Activated CD8-positive, alpha-beta T cell treated with anti-CD3 and anti-CD28 coated beads for 36 hours (primary cell): ENCODE measurements around the gene FGD3. TPM values are rescaled to one million over a fixed set of nuclear protein-coding genes. Genes with fewer than 3 reads are reported as not detected.

Source experiments
- ATAC-seq: fragments of 200-7000 bp; cut with Tn5 transposase; one replicate; pipeline ENCODE4 v1.10.0; 2021; ENCODE audit warnings: mild to moderate bottlenecking, moderate library complexity
- CTCF ChIA-PET: fragments of 350-600 bp; sonication (Branson Sonifier 250); formaldehyde crosslinking; loops from one replicate; lab custom pipeline; 2021; ENCODE audit warnings: antibody characterized with exemption; lab: Charles Lee
- POLR2A ChIA-PET: fragments of 350-600 bp; sonication (Branson Sonifier 250); formaldehyde crosslinking; loops from one replicate; lab custom pipeline; 2021; ENCODE audit warnings: antibody characterized with exemption; lab: Charles Lee
- DNase-seq: peaks from one replicate; pipeline ENCODE4 v3.0.0-alpha.2; 2020
- H3K27ac Mint-ChIP-seq: one replicate; pipeline ENCODE4 v1.8.0; 2021; ENCODE audit warnings: mild to moderate bottlenecking, mixed read lengths
- H3K27me3 Mint-ChIP-seq: one replicate; pipeline ENCODE4 v1.8.0; 2021; ENCODE audit warnings: mixed read lengths
- H3K36me3 Mint-ChIP-seq: one replicate; pipeline ENCODE4 v1.8.0; 2021; ENCODE audit warnings: low read depth, mixed read lengths
- H3K4me1 Mint-ChIP-seq: one replicate; pipeline ENCODE4 v1.8.0; 2021; ENCODE audit warnings: low read depth, mixed read lengths
- H3K4me3 Mint-ChIP-seq: one replicate; pipeline ENCODE4 v1.8.0; 2021; ENCODE audit warnings: mild to moderate bottlenecking, moderate library complexity, mixed read lengths
- H3K9me3 Mint-ChIP-seq: one replicate; pipeline ENCODE4 v1.8.0; 2021; ENCODE audit warnings: mixed read lengths
- intact Hi-C: fragments of 100-400 bp; cut with micrococcal nuclease; formaldehyde crosslinking; loops from one replicate; pipeline ENCODE4 v1.10.0; 2022
- total RNA-seq, 2 experiments: library from RNA; stranded (reverse); gene quantifications; one replicate each; pipeline ENCODE4 v1.2.3, GENCODE V29; 2021
- TF ChIP-seq, protein P1 (sequence below): fragments of 200-600 bp; IDR thresholded peaks from one replicate; pipeline ENCODE4 v1.8.0; 2022; ENCODE audit warnings: antibody characterized with exemption, mild to moderate bottlenecking

FGD3 gene
- total RNA-seq, 2 experiments from 2014 or later, result 41.6 to 43.5 TPM

DNA sequence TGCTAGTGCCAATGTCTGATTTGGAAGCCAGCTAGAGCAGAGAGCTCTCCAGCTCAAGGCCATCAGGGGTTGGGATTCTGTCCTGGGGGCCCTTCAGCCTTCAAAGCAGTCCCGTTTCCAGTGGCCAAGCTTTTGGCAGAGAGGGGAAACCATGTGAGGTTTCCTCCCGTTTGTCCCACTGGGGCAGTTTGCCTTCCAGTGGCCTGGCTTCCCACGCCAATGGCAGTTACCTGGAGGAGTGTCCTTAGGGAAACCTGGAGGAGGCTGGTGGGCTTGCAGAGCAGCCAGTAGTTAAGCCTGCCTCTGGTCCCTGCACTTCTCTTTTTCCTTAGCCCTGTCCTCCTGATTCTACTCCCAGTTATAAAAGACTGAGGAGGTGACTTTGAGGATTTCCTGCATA lies 37.7 kb downstream of the FGD3 start:
- H3K4me1 Mint-ChIP-seq, result peaks cover 71% of the 10 kb centered on the region
- no peaks in the 10 kb centered on the region for H3K27me3 Mint-ChIP-seq
- TF ChIP-seq, protein P1, sequence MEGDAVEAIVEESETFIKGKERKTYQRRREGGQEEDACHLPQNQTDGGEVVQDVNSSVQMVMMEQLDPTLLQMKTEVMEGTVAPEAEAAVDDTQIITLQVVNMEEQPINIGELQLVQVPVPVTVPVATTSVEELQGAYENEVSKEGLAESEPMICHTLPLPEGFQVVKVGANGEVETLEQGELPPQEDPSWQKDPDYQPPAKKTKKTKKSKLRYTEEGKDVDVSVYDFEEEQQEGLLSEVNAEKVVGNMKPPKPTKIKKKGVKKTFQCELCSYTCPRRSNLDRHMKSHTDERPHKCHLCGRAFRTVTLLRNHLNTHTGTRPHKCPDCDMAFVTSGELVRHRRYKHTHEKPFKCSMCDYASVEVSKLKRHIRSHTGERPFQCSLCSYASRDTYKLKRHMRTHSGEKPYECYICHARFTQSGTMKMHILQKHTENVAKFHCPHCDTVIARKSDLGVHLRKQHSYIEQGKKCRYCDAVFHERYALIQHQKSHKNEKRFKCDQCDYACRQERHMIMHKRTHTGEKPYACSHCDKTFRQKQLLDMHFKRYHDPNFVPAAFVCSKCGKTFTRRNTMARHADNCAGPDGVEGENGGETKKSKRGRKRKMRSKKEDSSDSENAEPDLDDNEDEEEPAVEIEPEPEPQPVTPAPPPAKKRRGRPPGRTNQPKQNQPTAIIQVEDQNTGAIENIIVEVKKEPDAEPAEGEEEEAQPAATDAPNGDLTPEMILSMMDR, result no peak
- no peak overlapping the region for H3K27ac Mint-ChIP-seq
- no peak for DNase-seq
- peaks cover 31% of the 10 kb centered on the region for H3K9me3 Mint-ChIP-seq
- H3K36me3 Mint-ChIP-seq, result peaks cover 88% of the 10 kb centered on the region
- ChIA-PET POLR2A (no interaction called here), CTCF (interaction anchor here (3.4 kb wide), 1 partner anchor 19 kb away, joined by 16 read pairs; no protein-coding TSS in a partner anchor)
- intact Hi-C loops, result no loop called here
- H3K4me3 Mint-ChIP-seq, result no peak overlapping the region
- no peak for ATAC-seq

DNA sequence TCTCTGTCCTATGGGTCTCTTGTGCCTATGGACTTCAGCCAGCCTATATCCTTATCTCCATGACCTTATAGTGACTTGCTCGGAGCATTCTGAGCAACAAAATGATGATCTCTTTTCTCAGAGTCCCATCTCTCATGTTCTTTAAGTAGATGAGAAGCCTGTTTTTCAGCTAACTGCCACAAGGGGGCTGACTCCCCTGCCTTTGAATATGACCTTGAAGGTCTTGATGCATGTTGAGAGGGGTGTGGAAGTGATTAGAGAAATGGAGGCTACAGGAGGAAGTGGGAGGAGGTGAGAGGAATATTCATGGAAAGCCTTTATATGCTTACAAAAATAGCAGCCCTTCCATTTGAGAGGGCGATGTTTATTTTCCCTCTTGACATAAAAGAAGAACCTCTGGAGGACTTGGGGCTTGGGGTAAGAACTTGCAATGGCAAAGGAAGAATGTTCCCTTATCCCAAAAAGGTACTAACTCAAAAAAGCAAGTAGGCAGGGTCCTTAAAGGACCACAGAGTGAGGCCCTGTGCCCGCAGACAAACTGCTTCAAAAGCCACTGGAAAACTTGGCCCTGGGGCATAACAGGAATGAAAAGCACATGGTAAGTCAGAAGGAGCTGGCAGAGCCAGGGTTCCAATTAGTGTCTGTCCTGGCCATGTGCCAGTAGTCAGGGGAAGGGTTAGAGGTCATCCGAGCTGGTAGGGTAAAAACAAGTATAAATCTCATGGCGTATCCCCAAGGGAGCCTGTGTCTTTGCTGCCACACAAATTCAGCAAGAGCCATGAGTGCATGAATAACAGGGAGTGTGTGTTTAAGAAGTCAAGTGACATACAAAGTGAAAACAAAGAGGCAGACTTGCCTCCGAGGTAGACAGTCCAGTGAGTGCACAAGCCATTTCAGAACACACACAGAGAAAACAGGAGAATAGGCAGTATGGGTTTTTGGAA lies 39.1 kb downstream of the FGD3 start:
- intact Hi-C loops, result no loop called here
- Mint-ChIP-seq H3K9me3 (peaks cover 25% of the 10 kb centered on the region), H3K36me3 (peaks cover 84% of the 10 kb centered on the region)

DNA sequence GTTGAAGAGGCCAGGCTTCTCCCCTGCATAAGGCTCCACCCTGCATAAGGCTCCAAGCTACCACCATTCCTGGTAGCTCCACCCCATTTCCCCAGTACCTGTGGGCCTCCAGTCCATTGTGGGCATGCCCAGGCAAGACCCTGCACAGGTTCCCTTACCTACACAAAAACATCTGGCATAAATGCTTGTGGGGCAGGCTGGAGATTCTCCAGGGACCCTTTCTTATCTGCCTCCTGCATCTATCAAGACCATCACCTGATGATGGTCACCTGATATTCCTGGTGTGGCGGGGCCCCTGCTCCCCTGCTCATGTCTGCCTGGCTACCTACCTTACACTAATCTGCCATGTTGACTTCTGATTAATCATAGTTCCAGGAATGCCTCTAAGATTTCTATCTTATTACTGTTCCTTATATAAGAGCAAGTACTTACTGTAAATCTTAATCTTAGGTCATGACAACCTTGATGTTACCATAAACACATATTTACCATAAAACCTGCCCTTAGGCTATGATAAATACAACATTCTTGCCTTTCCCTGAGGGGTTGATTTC lies 41.0 kb downstream of the FGD3 start:
- peaks cover 21% of the 10 kb centered on the region for H3K9me3 Mint-ChIP-seq
- TF ChIP-seq, protein P1, result no peak
- peak; percentile 63 for ATAC-seq
- CTCF ChIA-PET, result interaction anchor here (1.1 to 1.7 kb wide), 3 partner anchors 16 to 121 kb away, joined by 3 to 4 read pairs (median 3); no protein-coding TSS in a partner anchor
- peaks cover 81% of the 10 kb centered on the region for H3K4me1 Mint-ChIP-seq
- H3K27me3 Mint-ChIP-seq, result no peaks in the 10 kb centered on the region
- peak overlapping the region; percentile 91 for H3K27ac Mint-ChIP-seq
- peak; percentile 43 for DNase-seq
- no peak overlapping the region for H3K4me3 Mint-ChIP-seq
- POLR2A ChIA-PET, result interaction anchor here (0.9 to 1.1 kb wide), 2 partner anchors 23 to 24 kb away, joined by 3 to 4 read pairs; no protein-coding TSS in a partner anchor
- peaks cover 82% of the 10 kb centered on the region for H3K36me3 Mint-ChIP-seq
- intact Hi-C loops, result no loop called here

More for the DNA sequence above, 39.1 kb downstream of the FGD3 start:
- Mint-ChIP-seq H3K4me3 (no peak overlapping the region), H3K27me3 (no peaks in the 10 kb centered on the region), H3K27ac (peak overlapping the region; percentile 91), H3K4me1 (peaks cover 76% of the 10 kb centered on the region)
- peak; percentile 43 for ATAC-seq
- CTCF ChIA-PET, result interaction anchor here (0.7 to 1.9 kb wide), 11 partner anchors 11 to 74 kb away, joined by 3 to 9 read pairs (median 5); no protein-coding TSS in a partner anchor
- TF ChIP-seq, protein P1, result peak; percentile 77
- DNase-seq, result peak; percentile 72
- POLR2A ChIA-PET, result interaction anchor here (0.6 kb wide), 1 partner anchor 12 kb away, joined by 3 read pairs; no protein-coding TSS in a partner anchor

DNA sequence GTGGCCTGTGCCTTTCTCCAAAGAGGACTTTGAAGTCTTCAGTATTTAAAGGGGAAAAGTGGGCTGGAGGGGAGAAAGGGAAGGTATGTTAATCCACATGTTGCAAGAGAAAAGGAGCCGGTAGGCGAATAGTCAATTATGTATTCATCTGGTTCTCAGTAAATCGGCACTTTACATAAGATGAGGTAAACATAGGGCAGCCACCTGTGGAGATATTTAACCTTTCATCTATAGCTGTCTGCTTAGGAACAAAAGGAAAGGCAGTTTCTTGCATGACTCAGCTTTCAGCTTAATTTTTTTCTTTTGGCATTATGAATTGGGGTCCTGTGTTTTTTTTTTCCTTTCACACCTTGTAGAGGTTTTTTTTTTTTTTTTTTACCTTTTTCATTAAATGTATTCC lies 42.2 kb downstream of the FGD3 start:
- ATAC-seq, result peak; percentile 55
- Mint-ChIP-seq H3K9me3 (peaks cover 20% of the 10 kb centered on the region), H3K27ac (peak overlapping the region; percentile 91), H3K4me3 (no peak overlapping the region), H3K4me1 (peaks cover 84% of the 10 kb centered on the region), H3K27me3 (no peaks in the 10 kb centered on the region), H3K36me3 (peaks cover 83% of the 10 kb centered on the region)
- TF ChIP-seq, protein P1, result no peak
- intact Hi-C loops, result no loop called here
- POLR2A ChIA-PET, result interaction anchor here (0.6 to 1.7 kb wide), 3 partner anchors 9 to 26 kb away, joined by 3 to 4 read pairs (median 3); no protein-coding TSS in a partner anchor
- CTCF ChIA-PET, result interaction anchor here (0.7 to 3.7 kb wide), 3 partner anchors 13 to 119 kb away, joined by 3 to 43 read pairs (median 5); no protein-coding TSS in a partner anchor
- no peak for DNase-seq
